ENCODE measurements around the gene TEAD4. TPM values are rescaled to one million over a fixed set of nuclear protein-coding genes. Genes with fewer than 3 reads are reported as not detected.

The TEAD4 gene
- polyA plus RNA-seq, 1 experiment = 10.3 TPM

DNA sequence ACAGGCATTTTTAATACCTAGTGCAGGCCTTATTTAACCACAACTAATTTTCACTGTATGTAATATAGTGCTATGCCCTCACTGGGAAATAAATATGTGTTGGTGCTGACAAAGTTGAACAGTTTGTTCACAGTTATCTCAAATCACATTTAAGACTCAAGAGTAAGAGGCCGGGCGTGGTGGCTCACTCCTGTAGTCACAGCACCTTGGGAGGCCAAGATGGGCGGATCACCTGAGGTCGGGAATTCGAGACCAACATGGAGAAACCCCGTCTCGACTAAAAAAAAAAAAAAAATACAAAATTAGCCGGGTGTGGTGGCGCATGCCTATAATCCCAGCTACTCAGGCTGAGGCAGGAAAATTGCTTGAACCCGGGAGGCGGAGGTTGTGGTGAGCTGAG is 22.9 kb upstream of the TEAD4 start:
- POLR2A ChIA-PET = no interaction called here
- TF ChIP-seq, protein P1, sequence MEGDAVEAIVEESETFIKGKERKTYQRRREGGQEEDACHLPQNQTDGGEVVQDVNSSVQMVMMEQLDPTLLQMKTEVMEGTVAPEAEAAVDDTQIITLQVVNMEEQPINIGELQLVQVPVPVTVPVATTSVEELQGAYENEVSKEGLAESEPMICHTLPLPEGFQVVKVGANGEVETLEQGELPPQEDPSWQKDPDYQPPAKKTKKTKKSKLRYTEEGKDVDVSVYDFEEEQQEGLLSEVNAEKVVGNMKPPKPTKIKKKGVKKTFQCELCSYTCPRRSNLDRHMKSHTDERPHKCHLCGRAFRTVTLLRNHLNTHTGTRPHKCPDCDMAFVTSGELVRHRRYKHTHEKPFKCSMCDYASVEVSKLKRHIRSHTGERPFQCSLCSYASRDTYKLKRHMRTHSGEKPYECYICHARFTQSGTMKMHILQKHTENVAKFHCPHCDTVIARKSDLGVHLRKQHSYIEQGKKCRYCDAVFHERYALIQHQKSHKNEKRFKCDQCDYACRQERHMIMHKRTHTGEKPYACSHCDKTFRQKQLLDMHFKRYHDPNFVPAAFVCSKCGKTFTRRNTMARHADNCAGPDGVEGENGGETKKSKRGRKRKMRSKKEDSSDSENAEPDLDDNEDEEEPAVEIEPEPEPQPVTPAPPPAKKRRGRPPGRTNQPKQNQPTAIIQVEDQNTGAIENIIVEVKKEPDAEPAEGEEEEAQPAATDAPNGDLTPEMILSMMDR (IDR thresholded peaks at IDR 0.05; ENCODE audit: low read depth, low read length) = no peak
- Histone ChIP-seq H3K9me3 (ENCODE audit: control insufficient read depth, insufficient read depth, low read length) (no peaks in the 10 kb centered on the region), H3K27me3 (ENCODE audit: control insufficient read depth, insufficient read depth, low read length) (no peaks in the 10 kb centered on the region), H3K4me3 (ENCODE audit: low read depth, low read length) (no peak overlapping the region), H3K27ac (ENCODE audit: low read depth, low read length) (no peak overlapping the region)
- no peak for DNase-seq (ENCODE audit: low read depth, low spot score)
- CTCF ChIA-PET = no interaction called here

DNA sequence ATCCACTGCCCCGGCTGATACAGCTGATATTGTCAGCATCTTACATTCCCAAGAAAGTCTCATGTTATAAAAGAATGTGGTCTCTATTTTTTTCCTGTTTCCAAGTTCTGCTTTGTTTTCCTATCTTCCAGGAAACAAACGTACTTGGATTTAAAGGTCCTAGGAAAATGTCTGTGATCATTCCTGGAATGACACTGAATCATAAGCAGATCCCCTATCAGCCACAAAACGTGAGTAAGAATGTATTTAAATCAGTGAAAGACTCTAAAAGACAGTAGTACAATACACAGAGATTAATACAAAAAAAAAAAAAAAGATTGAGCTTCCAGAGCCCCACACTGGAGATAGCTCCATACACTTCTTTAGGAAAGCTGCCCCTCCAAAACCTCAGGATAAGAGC is 21.7 kb upstream of the TEAD4 start:
- H3K4me3 ChIP-seq (ENCODE audit: low read depth, low read length) = no peak overlapping the region
- H3K27ac ChIP-seq (ENCODE audit: low read depth, low read length) = no peak overlapping the region
- ChIA-PET POLR2A (no interaction called here), CTCF (interaction anchor here (0.6 to 0.9 kb wide), 3 partner anchors 84 to 122 kb away, joined by 3 to 5 read pairs (median 3); no protein-coding TSS in a partner anchor)
- no peaks in the 10 kb centered on the region for H3K9me3 ChIP-seq (ENCODE audit: control insufficient read depth, insufficient read depth, low read length)
- DNase-seq (ENCODE audit: low read depth, low spot score) = no peak
- H3K27me3 ChIP-seq (ENCODE audit: control insufficient read depth, insufficient read depth, low read length) = no peaks in the 10 kb centered on the region
- TF ChIP-seq, protein P1 (IDR thresholded peaks at IDR 0.05; ENCODE audit: low read depth, low read length) = no peak

DNA sequence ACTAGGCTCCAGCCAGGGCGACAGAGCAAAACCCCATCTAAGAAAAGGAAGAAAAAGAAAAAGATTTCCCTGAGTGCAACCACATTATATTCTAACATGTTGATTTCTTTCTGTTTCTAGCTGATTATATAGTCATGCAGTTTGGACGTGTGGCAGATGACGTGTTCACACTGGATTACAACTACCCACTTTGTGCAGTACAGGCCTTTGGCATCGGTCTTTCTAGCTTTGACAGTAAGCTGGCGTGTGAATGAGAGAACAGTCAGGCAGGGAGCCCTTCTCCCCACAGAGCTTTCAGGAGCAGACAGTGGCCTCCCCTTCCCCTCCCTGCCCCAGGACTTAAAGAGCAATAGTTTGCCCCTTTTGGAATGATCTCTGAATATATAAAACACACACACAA is 20.0 kb upstream of the TEAD4 start:
- ChIA-PET CTCF (no interaction called here), POLR2A (no interaction called here)
- Histone ChIP-seq H3K27me3 (ENCODE audit: control insufficient read depth, insufficient read depth, low read length) (no peaks in the 10 kb centered on the region), H3K27ac (ENCODE audit: low read depth, low read length) (no peak overlapping the region), H3K9me3 (ENCODE audit: control insufficient read depth, insufficient read depth, low read length) (no peaks in the 10 kb centered on the region), H3K4me3 (ENCODE audit: low read depth, low read length) (no peak overlapping the region)
- TF ChIP-seq, protein P1 (IDR thresholded peaks at IDR 0.05; ENCODE audit: low read depth, low read length) = no peak
- DNase-seq (ENCODE audit: low read depth, low spot score) = no peak

DNA sequence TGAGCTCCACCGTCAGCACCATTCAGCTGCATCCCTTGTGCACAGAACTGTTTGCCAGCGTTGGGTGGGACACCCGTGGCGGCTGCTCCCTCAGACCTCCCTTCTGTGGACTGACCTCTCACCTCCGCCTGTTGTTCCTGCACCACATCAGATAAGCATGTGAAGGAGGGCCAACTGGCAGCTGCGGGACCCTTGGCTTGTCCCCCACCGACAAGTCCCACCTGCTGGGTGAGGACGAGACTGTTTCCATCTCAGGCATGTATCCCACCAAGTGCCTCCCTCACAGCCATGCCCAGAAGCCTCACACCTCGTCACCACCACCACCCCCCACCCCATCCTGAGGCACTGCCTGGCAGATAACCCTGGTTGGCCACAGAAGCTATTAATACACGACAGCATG is 18.6 kb upstream of the TEAD4 start:
- no peaks in the 10 kb centered on the region for H3K27me3 ChIP-seq (ENCODE audit: control insufficient read depth, insufficient read depth, low read length)
- ChIA-PET POLR2A (interaction anchor here (0.6 to 0.7 kb wide), 2 partner anchors 23 to 27 kb away, joined by 3 to 4 read pairs; no protein-coding TSS in a partner anchor), CTCF (interaction anchor here (0.6 kb wide), 1 partner anchor 14 kb away, joined by 5 read pairs; no protein-coding TSS in a partner anchor)

DNA sequence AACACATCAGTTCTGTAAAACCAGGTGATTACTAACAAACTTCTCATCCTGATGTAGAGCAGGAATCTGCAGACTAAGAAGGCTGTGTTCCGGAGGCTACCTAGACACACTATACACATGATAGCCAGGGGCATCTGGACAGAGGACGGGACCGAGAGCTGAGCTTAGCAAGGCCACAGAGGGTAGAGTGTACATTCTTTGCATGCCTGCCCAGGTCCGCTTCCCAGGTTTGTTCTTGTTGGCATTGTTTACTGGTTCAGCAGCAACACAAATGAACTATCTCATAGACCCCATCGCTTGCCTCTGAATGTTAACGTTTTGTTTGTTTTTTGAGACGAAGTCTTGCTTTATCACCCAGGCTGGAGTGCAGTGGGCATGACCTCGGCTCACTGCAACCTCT is 17.7 kb upstream of the TEAD4 start:
- no peak overlapping the region for H3K27ac ChIP-seq (ENCODE audit: low read depth, low read length)
- POLR2A ChIA-PET = no interaction called here
- no peaks in the 10 kb centered on the region; the same call in 1 of the 2 replicates for H3K9me3 ChIP-seq (ENCODE audit: control insufficient read depth, insufficient read depth, low read length)
- TF ChIP-seq, protein P1 (IDR thresholded peaks at IDR 0.05; ENCODE audit: low read depth, low read length) = no peak
- no peak for DNase-seq (ENCODE audit: low read depth, low spot score)
- no peaks in the 10 kb centered on the region for H3K27me3 ChIP-seq (ENCODE audit: control insufficient read depth, insufficient read depth, low read length)
- CTCF ChIA-PET = interaction anchor here (1.2 kb wide), 1 partner anchor 92 kb away, joined by 4 read pairs; no protein-coding TSS in a partner anchor
- no peak overlapping the region for H3K4me3 ChIP-seq (ENCODE audit: low read depth, low read length)

More for the DNA sequence above, 18.6 kb upstream of the TEAD4 start:
- TF ChIP-seq, protein P1 (IDR thresholded peaks at IDR 0.05; ENCODE audit: low read depth, low read length) = no peak
- no peak overlapping the region for H3K4me3 ChIP-seq (ENCODE audit: low read depth, low read length)
- no peak overlapping the region for H3K27ac ChIP-seq (ENCODE audit: low read depth, low read length)
- no peak for DNase-seq (ENCODE audit: low read depth, low spot score)
- H3K9me3 ChIP-seq (ENCODE audit: control insufficient read depth, insufficient read depth, low read length) = no peaks in the 10 kb centered on the region

Data from AG04450 (cell line).